ENCODE results near the gene RNF151.
"Not testable (repeated sequence)": the region's sequence is repeated elsewhere in the genome, so short reads cannot be mapped to it uniquely, and the experiment has no call there.

RNF151 gene

DNA sequence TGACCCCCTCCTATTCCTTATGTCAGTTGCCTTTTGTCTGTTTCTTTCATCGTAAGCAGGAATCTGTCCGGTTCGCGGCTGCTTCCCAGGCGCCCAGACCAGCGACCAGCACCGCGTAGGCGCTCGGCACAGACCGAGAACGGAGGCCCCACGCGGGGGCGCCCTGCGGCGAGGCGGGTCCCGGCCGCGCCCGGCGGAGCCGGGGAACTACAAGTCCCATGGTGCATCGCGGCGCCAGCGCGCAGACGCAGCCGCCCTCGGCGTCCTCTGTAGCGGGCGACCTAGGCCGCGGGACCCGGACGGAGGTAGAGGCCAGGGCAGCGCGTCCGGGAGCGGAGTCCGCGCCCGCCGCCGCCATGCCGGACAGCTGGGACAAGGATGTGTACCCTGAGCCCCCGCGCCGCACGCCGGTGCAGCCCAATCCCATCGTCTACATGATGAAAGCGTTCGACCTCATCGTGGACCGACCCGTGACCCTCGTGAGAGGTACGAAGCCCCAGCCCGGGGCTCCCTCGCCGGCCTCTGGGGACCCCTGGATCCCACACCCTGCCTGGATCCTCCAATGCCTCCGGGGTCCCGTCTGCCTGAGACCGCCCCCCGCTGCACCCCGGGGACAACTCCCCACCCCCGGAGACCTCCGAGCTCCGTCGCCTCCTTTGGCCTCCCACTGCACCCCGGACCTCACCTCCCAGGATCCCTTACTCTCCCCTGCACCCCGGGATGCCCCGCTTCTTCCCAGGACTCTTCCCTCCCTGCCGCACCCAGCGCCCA, 7.2 kb upstream of the RNF151 start, which contains the start of gene NDUFB10:
Gene NDUFB10 (plus strand): TSS at position 270 of the 771 bp plus-strand sequence. CDS start 87 bp downstream, at position 357.
- DNase-seq (ENCODE audit: low spot score), result peak; percentile 90

- DNase-seq (ENCODE audit: low spot score), result peak; percentile 79
These were observed 5.7 kb upstream of the RNF151 start for GRCh38 chr16:1960665-1961630.

GRCh38 chr16:1961651-1962067, 5.0 kb upstream of the RNF151 start:
- peak; percentile 58 for DNase-seq (ENCODE audit: low spot score)

DNA sequence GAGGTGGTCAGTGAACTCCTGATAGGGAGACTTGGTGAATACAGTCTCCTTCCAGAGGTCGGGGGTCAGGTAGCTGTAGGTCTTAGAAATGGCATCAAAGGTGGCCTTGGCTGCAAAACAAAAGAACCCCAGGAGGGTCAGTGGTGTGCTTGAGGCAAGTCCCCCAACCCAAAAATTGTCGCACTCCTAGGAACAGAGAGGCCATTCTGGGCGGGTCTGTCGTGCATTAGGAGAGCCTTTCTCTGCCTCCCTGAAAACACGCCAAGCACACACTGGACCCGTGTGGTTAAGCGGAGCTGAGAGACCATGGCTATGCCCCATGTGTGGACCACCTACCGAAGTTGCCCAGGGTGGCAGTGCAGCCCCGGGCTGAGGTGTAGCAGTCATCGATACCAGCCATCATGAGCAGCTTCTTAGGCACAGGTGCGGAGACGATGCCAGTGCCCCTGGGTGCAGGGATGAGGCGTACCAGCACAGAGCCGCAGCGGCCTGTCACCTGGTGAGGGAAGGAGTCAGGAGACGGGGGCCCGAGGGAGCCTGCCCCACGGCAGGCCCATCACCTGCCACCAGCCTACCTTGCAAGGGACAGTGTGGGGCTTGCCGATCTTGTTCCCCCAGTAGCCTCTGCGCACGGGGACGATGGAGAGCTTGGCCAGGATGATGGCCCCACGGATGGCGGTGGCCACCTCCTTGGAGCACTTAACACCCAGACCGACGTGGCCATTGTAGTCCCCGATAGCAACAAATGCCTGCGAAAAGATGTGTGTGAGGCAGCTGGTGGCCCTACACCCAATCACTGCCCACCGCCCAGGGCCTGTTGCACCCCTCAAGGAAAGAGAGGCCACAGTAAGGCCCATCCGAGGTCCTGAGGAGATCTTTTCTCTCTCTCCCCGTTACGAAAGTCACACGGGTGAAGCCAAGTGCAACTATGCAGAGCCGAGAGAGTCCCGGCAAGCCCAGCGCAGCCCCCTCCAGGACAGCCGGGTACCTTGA, 4.2 kb upstream of the RNF151 start:
- DNase-seq (ENCODE audit: low spot score), result not testable (repeated sequence)

- peak; percentile 53 for DNase-seq (ENCODE audit: low spot score)
These were observed 2.7 kb upstream of the RNF151 start for GRCh38 chr16:1963806-1964505.

DNA sequence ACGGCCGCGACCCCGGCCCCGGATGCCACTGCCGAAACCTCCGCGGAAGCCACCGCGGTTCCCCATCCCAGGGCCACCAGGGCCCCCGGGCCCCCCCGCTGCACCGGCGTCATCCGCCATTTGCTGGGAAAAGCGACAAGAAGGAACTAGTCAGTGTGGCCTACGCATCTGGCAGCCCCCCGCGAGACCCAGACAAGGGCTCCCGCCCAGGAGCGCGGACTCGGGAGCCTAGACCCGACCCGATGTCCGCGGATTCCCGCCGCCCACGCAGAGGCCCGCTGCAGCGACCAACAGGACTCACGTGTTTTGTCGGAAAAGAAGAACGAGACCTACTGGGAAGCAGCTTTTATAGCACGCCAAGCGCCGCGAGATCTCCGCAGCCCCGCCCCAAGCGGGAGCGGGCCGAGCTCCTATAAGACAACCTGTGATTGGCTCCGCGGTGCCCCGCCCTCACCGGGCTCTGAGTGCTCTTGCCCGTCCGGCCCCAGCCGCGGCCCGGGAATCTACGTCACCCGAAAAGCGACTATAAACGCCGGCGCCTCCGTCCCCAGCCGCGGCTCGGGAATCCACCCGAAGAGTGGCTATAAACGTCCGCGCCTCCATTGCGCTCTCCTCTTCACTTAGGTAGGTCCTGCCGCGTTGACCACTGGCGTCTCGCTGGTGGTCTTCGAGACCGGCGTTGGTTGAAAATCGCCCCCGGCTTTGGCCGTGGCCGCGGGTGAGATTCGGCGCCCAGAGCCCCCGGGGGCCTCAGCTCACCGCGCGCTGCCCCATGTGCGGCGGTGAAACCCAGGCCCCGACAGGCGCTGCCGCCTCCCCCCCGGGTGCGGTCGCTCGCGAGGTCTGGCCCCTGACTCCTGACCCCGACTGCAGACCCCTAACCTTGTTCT, 1.9 kb upstream of the RNF151 start, which contains the start of gene RPS2:
Gene RPS2 (minus strand): TSS at position 321 of the 890 bp plus-strand sequence. CDS start 201 bp downstream, at position 120.
- peak; percentile 98 for DNase-seq (ENCODE audit: low spot score)

DNA sequence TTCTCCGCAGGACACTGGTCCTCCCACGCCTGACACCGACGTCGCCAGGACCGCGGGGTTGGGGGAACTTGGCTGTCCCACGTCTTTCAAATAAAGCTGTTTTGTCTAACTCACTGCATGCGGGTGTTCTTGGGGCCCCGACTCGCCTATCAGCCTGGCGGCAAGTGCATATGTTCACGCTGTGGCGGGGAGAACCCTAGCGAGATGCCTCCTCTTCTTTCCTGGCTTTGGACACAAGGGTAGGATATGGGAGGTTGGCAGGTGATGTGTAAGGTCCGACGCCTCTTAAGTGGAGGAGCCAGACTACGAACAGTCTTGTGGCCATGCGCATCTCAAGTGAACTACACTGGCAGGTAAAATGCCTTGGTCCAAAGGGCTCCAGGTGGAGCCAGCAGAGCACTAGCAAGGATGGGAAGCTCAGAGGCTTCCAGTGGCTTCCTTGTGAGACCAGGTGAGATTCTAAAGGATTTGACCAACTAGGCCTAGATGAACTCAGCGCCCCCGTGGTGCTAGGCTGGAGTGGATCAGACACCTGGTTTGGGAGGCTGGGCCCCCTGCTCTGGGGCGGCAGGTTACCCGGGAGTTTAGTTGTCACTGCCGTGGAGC, 1.2 kb upstream of the RNF151 start:
- no peak for DNase-seq (ENCODE audit: low spot score)

DNA sequence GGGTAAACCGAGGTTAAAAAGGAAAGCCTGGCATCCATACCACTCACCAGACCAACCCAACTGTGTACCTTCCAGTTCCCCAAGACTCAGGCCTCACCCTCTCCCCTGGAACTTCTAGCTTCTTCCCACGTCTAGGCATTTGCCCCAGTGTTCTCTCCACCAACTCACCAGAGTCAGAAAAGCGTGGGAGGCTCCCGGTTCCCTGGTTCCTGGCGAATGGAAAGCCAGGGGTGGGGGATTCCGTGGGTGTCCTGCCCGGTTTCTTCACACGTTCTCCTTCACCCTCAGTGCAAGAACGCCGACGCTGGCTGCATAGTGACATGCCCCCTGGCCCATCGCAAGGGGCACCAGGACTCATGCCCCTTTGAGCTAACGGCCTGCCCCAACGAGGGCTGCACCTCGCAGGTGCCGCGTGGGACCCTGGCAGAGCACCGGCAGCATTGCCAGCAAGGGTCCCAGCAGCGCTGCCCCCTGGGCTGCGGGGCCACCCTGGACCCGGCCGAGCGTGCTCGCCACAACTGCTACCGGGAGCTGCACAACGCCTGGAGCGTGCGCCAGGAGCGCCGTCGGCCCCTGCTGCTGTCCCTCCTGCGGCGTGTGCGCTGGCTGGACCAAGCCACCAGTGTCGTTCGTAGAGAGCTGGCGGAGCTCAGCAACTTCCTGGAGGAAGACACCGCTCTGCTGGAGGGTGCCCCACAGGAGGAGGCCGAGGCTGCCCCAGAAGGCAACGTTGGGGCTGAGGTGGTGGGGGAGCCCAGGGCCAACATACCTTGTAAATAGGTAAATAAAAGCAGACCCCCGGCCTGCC, 1.7 kb downstream of the RNF151 start:
- DNase-seq (ENCODE audit: low spot score), result no peak

DNA sequence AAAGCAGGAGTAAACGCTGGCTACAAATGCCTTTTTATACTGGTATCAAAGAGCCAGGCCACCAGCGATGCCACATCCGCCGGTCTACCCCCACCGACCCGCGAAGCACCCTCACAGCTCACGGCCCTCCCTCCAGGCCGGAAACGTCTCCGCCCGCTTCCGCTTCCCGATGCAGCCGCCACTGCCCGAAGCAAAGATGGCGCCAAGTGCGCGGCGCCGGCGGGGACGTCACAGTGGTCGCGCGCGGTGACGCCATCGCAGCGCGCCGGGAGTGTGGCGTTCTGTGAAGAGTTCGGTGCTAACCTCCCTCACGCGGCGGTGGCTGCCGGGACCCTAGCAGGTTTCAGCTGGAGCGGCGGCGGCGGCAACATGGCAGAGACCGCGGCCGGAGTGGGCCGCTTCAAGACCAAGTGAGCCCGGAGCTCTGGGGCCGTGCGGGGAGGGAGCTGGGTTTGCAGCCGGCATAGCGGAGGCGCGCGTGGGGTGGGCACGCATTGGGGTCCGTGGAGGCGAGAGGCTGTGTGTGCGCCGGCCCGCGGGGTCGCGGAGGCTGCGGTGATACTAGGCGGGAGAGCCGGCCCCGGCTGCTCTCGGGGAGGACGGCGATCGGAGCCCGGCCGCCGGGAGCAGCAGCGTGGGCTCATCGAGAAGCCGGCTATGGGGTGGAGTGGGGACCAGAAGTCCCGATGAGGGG, 5.3 kb downstream of the RNF151 start, which contains the start of gene TBL3:
Gene TBL3 (plus strand): TSS at position 258 of the 694 bp plus-strand sequence. CDS start 112 bp downstream, at position 370.
- DNase-seq (ENCODE audit: low spot score), result peak; percentile 97

GRCh38 chr16:1972490-1972877, 5.8 kb downstream of the RNF151 start:
- no peak for DNase-seq (ENCODE audit: low spot score)

DNA sequence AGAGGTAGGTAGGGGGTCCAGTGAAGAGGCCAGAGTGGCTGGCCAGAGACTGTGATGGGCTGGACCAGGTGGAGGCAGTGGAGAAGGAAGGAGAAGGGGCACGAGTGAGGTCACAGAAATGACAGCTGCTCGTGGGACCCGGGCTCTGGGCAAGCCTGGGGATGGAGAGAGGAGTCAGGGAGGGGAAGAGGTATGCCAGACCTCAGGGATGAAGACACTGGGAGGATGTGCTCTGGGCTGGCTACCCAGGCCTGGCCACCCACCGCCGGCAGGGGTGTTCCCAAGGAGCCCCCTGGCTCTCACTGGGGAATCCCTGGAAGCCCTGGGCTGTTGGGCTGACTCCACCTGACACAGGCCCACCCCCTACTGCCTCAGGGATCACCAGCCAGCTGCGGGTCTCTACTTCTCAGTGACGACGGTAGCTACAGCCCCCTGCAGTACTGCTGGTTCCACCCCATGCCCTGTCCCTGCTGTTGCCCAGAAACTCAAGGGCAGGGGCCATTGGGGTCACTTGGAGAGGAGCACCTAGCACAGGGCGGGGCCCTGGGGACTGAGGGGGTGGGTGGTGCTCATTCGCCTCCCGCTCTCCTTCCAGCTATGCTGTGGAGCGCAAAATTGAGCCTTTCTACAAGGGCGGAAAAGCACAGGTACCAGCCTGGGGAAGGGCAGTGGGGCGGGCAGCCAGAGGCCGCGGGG, 7.0 kb downstream of the RNF151 start:
- DNase-seq (ENCODE audit: low spot score), result no peak

- no peak for DNase-seq (ENCODE audit: low spot score)
These were observed 7.8 kb downstream of the RNF151 start for GRCh38 chr16:1974157-1975070.

DNA sequence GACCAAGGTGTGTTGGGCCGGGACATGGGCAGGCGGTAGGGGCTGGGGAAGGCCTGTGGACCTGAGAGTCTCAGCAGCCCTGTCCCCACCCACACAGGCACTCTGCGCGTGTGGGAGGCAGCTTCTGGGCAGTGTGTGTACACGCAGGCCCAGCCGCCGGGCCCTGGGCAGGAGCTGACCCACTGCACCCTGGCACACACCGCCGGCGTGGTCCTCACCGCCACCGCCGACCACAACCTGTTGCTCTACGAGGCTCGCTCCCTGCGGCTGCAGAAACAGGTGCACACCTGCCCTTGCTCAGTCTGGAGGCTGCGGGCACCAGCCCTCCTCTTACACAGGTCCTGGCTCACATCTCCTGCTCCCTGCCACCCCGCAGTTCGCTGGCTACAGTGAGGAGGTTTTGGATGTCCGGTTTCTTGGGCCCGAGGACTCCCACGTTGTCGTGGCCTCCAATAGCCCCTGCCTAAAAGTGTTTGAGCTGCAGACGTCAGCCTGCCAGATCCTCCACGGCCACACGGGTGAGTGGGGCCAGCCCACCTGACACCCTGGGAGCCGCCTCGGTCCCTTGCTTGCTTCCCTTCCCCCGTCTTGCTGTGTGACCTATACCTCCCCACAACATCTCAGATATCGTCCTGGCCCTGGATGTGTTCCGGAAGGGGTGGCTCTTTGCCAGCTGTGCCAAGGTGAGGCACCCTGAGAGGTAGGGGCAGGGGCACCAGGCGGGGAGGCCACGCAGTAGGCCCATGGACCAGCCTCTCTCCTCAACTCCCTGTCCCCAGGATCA, 9.0 kb downstream of the RNF151 start:
- DNase-seq (ENCODE audit: low spot score), result no peak

GRCh38 chr16:1976216-1976520, 9.5 kb downstream of the RNF151 start:
- no peak for DNase-seq (ENCODE audit: low spot score)

Data from NAMALWA (cell line).